CD4-positive, alpha-beta T cell treated with Interleukin-10 for 1 hour (primary cell): ENCODE data around the gene SYT2.

Experiments used
- DNase-seq: peaks from one replicate; pipeline ENCODE4 v3.0.0-alpha.2; 2020

The SYT2 gene

GRCh38 chr1:202671399-202671798, 38.9 kb downstream of the SYT2 start:
- no peak for DNase-seq

DNA sequence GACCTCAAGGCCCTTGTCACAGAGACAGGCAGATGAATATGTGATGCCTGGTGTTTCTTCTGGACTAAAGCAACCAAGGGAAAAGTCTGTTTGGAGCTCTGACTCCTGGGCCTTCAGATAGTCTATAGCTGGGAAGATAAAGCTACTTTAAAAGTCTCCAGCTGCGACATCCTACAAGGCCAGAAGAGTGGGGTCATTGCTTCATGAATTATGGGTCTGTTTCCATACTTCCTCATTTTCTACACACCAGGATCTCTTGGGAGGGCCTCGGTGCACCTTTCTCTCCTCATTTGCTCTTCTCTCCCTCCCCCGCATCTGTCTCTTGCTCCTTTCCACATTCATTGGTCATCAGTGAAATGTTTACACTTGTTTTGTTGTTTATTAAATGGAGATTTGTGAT, 44.8 kb downstream of the SYT2 start:
- DNase-seq = no peak

DNA sequence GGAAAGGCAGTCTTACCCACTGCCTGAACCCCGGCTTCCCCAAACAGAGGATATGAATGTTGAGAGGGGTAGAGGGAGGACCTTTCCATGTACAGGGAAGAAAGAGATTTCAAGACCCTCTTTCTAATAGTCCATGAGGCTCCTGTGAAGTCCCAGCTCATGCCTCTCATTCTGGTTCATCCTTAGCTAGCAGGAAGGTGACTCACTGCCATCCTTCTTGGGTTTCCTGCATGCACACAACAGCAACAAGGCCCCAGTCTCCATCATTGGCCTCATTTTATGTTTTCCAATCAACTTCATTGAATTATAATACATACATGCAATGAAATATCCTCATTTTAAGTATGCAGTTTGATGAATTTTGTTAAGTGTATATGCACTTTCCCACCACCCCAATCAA, 46.2 kb downstream of the SYT2 start:
- no peak for DNase-seq

GRCh38 chr1:202663131-202663530, 47.1 kb downstream of the SYT2 start:
- no peak for DNase-seq

DNA sequence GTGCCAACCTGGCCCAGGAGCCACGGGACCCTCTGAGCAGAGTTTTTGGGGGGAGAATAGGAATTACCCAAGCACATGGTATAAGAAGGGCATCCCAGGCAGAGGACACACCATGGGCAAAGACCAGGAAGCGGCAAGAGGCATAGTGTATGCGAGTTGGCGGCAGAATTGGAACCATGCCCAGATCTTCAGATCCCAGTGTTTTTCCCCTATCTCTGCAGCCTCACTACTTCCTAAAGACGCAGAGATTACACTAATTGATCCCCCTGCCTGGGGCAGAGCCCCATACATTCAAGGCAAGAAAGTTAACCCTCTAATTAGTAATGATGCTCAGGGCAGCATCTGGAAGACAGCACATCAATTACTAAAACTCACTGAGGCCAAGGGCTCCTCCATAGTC, 48.2 kb downstream of the SYT2 start:
- no peak for DNase-seq

DNA sequence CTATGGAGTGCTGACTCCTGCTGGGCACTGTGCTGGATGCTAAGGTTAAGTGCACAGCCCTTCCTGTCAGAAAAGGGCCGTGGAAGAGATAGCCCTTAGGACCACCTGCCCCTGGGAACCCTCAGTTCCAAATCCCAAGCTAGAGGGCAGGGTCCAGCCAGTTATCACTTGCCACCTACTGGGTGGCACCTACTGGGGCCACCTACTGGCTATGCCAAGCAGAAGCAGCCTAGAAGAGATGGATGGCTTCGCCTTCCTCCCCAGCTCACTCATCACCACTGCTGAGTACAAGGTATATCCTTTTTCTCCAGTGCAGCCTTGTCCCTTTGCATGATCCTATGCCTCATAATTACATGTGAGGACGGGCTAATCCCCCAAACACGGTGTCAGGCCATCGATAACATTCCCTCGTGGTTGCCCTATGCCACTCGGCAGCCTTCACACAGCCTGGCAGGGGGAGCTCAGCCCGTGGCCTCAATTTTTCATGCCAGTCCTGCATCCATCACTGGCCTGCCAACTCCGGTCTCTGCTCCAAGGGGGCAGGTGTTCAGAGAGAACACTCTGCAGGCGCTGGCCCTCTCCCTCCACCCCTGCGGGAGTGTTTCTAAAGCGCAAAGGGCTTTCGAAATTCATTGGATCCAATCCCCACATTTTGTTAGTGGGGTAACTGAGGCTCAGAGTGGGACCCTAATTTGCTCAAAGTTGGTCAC, 49.0 kb downstream of the SYT2 start:
- peak; percentile 5 for DNase-seq

GRCh38 chr1:202659974-202660373, 50.3 kb downstream of the SYT2 start:
- no peak for DNase-seq

DNA sequence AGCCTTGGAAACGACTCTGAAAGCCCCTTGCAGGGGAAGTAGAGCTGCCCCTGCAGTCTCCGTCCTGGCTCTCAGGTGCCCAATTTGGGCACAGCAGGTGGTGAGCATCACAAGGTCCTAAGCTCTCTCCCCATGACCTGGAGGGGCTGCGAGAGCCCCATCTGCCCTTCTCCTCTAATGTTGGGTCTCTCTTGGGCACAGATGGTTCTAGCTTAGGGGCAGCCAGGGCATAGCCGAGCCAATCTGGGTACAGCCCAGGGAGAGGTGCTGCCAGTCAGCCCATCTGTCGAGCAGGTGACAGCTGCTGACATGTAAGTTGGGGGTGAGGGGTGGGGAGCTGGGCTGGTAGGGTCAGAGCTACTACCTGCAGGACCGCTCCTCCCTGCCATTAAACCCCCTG, 50.7 kb downstream of the SYT2 start:
- no peak for DNase-seq

GRCh38 chr1:202658769-202659168, 51.5 kb downstream of the SYT2 start:
- DNase-seq = no peak

GRCh38 chr1:202658251-202658759, 51.9 kb downstream of the SYT2 start:
- no peak for DNase-seq

GRCh38 chr1:202656951-202657646, 53.2 kb downstream of the SYT2 start:
- DNase-seq = no peak

DNA sequence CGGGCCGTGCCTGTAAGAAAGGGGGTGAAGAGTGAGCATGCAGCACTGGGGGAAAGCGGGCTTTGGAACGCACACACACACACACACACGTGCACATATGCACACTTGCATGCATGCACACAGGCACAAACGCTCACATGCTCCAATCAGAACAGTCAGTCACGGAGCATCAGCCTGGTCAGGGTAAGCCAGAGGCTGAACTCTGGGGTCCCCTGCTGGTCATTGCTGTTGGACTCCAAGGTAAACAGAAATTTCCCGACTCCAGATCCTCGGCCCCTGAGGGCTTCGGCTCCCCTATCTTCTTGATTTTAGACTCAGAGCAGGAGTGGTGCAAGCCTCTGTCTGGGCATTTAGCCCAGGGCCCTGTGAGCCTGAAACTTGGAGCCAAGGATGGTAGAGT, 54.2 kb downstream of the SYT2 start:
- DNase-seq = peak; percentile 7

- no peak for DNase-seq
Observed at GRCh38 chr1:202654079-202654478, 56.2 kb downstream of the SYT2 start.

DNA sequence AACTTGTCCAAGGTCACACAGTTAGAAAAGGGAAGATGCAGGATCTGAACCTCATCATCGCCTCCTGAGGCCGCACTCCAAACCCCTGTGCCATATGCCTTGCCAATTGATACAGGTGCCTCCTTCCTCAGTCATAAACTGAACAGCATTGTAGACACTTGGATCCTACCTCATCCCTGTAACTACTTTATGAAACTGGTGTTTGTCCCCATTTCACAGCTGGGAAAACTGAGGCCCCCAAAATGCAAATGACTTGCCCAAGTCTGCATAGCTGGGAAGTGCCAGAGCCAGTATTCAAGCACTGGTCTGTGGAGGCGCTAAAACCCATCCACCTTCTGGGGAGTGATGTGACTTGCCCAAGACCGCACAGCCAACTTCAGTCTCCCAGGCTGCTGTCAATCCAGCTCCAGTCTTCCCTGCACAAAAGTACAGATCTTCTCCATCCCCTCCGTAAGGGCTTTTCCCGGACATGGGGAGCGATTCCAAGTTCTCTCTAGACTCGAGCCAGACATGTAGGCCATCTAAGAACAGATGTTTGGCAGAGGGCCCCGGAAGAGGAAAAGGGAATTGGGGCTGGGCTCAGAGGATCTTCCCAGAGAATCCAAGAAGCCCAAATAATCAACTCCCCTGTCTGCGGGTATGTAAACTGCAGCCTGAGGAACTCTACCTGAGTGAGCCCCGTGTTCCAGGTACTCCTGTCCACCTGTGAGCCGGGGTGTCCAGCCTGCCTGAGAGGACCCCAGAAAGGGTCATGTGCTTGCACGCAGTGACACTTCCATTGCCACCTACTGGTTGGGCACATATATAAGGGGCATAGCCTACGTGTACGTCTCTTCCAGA, 60.5 kb downstream of the SYT2 start:
- DNase-seq = no peak

DNA sequence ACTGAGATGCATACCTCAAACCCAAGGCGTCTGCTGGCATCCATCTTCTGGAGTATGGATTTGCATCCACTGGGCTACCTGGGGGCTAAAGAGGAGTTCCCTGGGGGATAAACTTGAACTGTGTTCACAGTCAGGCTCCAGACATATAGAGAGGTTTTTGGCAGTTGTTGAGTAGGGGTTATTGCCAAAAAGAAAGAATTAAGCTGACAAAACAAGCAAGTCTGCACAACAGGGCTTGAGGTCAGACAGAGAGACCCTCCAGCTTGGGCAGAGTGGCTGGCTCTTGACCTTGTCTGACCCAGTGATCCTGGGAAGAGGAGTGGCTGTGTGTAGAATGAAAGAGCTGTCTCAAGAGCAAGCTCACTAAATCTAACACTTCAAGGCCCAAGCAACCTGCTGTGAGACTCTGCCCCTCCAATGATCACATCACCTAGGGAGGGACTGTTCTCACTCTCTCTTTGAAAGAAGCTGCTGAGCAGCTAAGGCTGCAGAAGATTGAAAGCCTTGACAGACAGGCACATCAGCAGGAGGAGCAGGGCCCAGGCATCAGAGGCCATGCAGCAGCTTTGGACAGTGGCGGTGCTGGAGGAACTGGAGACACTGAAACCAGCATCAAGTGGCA, 61.5 kb downstream of the SYT2 start:
- DNase-seq = no peak

- no peak for DNase-seq
Observed at GRCh38 chr1:202645097-202645476, 65.2 kb downstream of the SYT2 start.

GRCh38 chr1:202644219-202645096, 65.8 kb downstream of the SYT2 start:
- DNase-seq = no peak

- DNase-seq = no peak
Observed at GRCh38 chr1:202643397-202644218, 66.6 kb downstream of the SYT2 start.

- DNase-seq = no peak
Observed at GRCh38 chr1:202642619-202643291, 67.5 kb downstream of the SYT2 start.

DNA sequence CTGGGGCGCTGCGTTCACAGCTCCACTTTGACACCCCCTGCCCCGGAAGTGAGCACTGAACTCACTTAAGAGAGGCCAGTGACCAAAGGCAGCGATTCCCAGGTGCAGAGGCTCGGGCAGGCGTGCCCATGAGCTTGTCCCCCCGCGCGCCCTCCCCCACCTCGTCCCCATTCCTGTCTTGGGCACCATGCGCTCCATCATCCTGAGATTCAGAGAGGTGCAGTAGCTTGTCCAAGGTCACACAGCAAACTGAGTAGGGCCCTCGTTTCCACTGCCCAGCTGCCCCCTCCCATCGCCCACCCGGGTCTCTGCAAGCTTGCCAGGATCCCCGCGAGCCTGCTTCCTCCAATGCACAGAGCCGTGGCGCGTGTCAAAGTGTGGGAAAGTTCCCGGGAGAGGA, 68.0 kb downstream of the SYT2 start:
- DNase-seq = no peak

- DNase-seq = no peak
Observed at GRCh38 chr1:202639500-202639899, 70.8 kb downstream of the SYT2 start.
